BE2C (cell line): ENCODE results near the gene PLOD2.

Source experiments
- DNase-seq: peaks from one replicate; pipeline ENCODE4 v3.0.0-alpha.2; 2020
- H3K27me3 ChIP-seq: fragments of 250-450 bp; sonication (Bioruptor Pico); 2 replicates; pipeline ENCODE4 v1.5.1; 2020; ENCODE audit warnings: mild to moderate bottlenecking
- H3K36me3 ChIP-seq: fragments of 250-450 bp; sonication (Bioruptor Pico); 2 replicates; pipeline ENCODE4 v1.5.1; 2020; ENCODE audit warnings: mild to moderate bottlenecking
- H3K4me1 ChIP-seq: fragments of 250-450 bp; sonication (Bioruptor Pico); 2 replicates; pipeline ENCODE4 v1.5.1; 2020
- H3K4me3 ChIP-seq: 2 replicates; pipeline ENCODE4 v1.5.1; 2011; ENCODE audit warnings: low read depth, low read length
- H3K9me3 ChIP-seq: fragments of 250-450 bp; sonication (Bioruptor Pico); 2 replicates; pipeline ENCODE4 v1.5.1; 2020
- CTCF ChIP-seq: IDR thresholded peaks from 2 replicates; pipeline ENCODE4 v1.5.1; 2012; ENCODE audit warnings: mild to moderate bottlenecking, low read depth, low read length

Gene PLOD2

GRCh38 chr3:146024260-146024659 is 136.7 kb downstream of the PLOD2 start:
- no peaks in the 10 kb centered on the region for H3K36me3 ChIP-seq
- no peaks in the 10 kb centered on the region for H3K9me3 ChIP-seq
- H3K4me1 ChIP-seq: no peaks in the 10 kb centered on the region
- H3K4me3 ChIP-seq: no peak overlapping the region
- no peak for DNase-seq
- TF ChIP-seq CTCF: no peak
- no peaks in the 10 kb centered on the region for H3K27me3 ChIP-seq

GRCh38 chr3:146020969-146021368 is 140.0 kb downstream of the PLOD2 start:
- no peak for TF ChIP-seq CTCF
- Histone ChIP-seq H3K4me3 (no peak overlapping the region), H3K9me3 (no peaks in the 10 kb centered on the region), H3K4me1 (no peaks in the 10 kb centered on the region), H3K27me3 (no peaks in the 10 kb centered on the region), H3K36me3 (no peaks in the 10 kb centered on the region)
- no peak for DNase-seq

GRCh38 chr3:146019508-146019907 is 141.5 kb downstream of the PLOD2 start:
- Histone ChIP-seq H3K27me3 (no peaks in the 10 kb centered on the region), H3K4me1 (no peaks in the 10 kb centered on the region), H3K36me3 (no peaks in the 10 kb centered on the region), H3K9me3 (no peaks in the 10 kb centered on the region), H3K4me3 (no peak overlapping the region)
- DNase-seq: no peak
- no peak for TF ChIP-seq CTCF
